Measurements from ENCODE around the gene WFDC10A. TPM values are rescaled to one million over a fixed set of nuclear protein-coding genes. Genes with fewer than 3 reads are reported as not detected.
A peak's percentile ranks its signal among the peaks of the same experiment; 100 is the strongest.
"Not testable (repeated sequence)": the region's sequence is repeated elsewhere in the genome, so short reads cannot be mapped to it uniquely, and the experiment has no call there.

The WFDC10A gene
- total RNA-seq, result not detected

DNA sequence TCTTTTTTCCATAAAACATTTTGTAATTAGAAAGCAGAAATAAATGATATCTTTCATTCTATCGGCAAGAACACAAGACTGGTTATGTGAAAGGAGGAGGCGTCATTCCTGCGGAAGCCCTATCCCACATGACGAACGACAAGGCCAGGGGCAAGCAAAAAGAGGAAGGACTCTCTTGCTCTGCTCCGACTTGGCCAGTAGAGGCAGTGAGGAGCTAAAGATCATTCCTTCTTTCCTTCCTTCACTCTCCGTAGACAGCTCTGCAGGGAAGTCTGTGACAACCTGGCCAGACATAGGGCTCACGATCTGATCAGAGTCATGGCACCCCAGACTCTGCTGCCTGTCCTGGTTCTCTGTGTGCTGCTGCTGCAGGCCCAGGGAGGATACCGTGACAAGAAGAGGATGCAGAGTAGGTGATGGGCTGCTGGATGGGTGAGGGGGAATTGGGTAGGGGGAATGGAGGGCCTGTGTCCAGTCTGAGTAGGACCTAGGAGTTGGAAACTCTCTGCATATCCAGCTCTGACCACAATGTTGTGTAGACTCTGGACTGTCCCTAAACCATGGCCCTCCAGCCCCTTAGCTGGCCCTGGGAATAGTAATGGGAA lies at the start of gene WFDC10A:
Gene WFDC10A (plus strand): TSS at position 244 of the 605 bp plus-strand sequence. CDS start 75 bp downstream, at position 319.
- POLR2A ChIA-PET, result no interaction called here

DNA sequence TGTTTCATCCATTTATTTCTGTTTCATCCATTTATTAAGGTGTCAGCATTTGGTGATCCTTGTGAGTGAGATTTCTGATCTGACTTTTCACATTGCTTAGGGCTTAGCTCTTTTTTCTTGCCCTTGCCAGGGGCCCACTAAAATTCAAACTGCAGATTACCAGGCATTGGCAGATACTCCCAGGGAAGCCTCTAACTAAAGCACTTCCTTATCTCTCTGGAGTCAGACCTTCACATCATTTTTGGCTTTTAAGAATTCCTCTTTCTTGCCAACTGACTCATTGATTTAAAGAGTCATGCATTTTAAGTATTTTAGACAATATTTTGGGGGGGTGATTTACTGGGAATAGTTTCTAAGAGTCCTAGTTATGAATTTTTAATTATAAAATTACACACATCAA lies 47.8 kb upstream of the WFDC10A start:
- Mint-ChIP-seq H3K36me3 (ENCODE audit: low read depth) (no peaks in the 10 kb centered on the region), H3K9me3 (no peaks in the 10 kb centered on the region), H3K27me3 (peaks cover 13% of the 10 kb centered on the region), H3K27ac (no peak overlapping the region), H3K4me3 (no peak overlapping the region), H3K4me1 (ENCODE audit: low read depth) (no peaks in the 10 kb centered on the region)
- intact Hi-C loops (cut with micrococcal nuclease), result no loop called here
- ChIA-PET CTCF (no interaction called here), POLR2A (no interaction called here)
- no peak for DNase-seq
- TF ChIP-seq, protein P1, sequence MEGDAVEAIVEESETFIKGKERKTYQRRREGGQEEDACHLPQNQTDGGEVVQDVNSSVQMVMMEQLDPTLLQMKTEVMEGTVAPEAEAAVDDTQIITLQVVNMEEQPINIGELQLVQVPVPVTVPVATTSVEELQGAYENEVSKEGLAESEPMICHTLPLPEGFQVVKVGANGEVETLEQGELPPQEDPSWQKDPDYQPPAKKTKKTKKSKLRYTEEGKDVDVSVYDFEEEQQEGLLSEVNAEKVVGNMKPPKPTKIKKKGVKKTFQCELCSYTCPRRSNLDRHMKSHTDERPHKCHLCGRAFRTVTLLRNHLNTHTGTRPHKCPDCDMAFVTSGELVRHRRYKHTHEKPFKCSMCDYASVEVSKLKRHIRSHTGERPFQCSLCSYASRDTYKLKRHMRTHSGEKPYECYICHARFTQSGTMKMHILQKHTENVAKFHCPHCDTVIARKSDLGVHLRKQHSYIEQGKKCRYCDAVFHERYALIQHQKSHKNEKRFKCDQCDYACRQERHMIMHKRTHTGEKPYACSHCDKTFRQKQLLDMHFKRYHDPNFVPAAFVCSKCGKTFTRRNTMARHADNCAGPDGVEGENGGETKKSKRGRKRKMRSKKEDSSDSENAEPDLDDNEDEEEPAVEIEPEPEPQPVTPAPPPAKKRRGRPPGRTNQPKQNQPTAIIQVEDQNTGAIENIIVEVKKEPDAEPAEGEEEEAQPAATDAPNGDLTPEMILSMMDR (IDR thresholded peaks at IDR 0.05), result no peak
- ATAC-seq, result no peak

More for the DNA sequence above, at the start of gene WFDC10A:
- peaks cover 3% of the 10 kb centered on the region for H3K4me1 Mint-ChIP-seq (ENCODE audit: low read depth)
- no peak within 1 kb of the TSS for H3K4me3 Mint-ChIP-seq
- DNase-seq (peak; percentile 46), ATAC-seq (peak; percentile 93)
- CTCF ChIA-PET, result interaction anchor here (0.6 to 7.7 kb wide), 14 partner anchors 10 to 490 kb away, joined by 3 to 66 read pairs (median 4); partner anchors contain the start of gene SYS1
- H3K9me3 Mint-ChIP-seq, result no peaks in the 10 kb centered on the region
- no peaks in the 10 kb centered on the region for H3K36me3 Mint-ChIP-seq (ENCODE audit: low read depth)
- TF ChIP-seq, protein P1 (IDR thresholded peaks at IDR 0.05), result peak; percentile 68
- intact Hi-C loops (cut with micrococcal nuclease), result no loop called here
- H3K27ac Mint-ChIP-seq, result no peak within 1 kb of the TSS
- H3K27me3 Mint-ChIP-seq, result peaks cover 30% of the 10 kb centered on the region

DNA sequence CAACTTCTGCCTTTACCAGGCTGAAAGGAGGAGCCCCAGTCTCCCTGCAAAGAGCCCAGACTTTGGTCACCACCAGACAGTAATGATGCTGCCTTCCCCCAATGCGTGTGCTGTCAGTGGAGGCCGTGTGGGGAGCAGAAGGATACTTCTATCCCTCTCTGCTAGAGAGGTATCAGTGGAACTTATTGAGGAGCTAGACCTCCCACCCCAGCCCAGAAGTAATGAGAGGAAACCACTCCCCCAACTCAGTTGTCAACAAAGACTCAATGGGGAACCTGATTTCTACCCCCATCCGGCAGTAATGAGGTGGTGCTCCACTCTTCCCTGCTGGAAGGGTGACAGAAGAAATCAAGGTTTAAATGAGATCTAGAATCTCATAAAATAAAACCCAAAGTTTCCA lies 46.0 kb upstream of the WFDC10A start:
- H3K27ac Mint-ChIP-seq, result no peak overlapping the region
- POLR2A ChIA-PET, result no interaction called here
- TF ChIP-seq, protein P1 (IDR thresholded peaks at IDR 0.05), result no peak
- intact Hi-C loops (cut with micrococcal nuclease), result no loop called here
- CTCF ChIA-PET, result interaction anchor here (0.9 to 1.4 kb wide), 2 partner anchors 188 to 197 kb away, joined by 3 to 13 read pairs; no protein-coding TSS in a partner anchor
- no peaks in the 10 kb centered on the region for H3K36me3 Mint-ChIP-seq (ENCODE audit: low read depth)
- peaks cover 13% of the 10 kb centered on the region for H3K27me3 Mint-ChIP-seq
- H3K9me3 Mint-ChIP-seq, result no peaks in the 10 kb centered on the region
- ATAC-seq (no peak), DNase-seq (no peak)
- H3K4me1 Mint-ChIP-seq (ENCODE audit: low read depth), result no peaks in the 10 kb centered on the region
- no peak overlapping the region for H3K4me3 Mint-ChIP-seq

DNA sequence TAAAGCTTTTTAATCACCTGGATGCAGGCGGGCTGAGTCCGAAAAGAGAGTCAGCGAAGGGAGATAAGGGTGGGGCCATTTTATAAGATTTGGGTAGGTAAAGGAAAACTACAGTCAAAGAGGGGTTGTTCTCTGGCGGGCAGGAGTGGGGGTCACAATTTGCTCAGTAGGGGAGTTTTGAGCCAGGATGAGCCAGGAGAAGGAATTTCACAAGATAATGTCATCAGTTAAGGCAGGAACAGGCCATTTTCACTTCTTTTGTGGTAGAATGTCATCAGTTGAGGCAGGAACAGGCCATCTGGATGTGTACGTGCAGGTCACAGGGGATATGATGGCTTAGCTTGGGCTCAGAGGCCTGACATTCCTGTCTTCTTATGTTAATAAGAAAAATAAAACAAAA lies 45.2 kb upstream of the WFDC10A start:
- intact Hi-C loops (cut with micrococcal nuclease); H3K36me3 Mint-ChIP-seq (ENCODE audit: low read depth); H3K27ac Mint-ChIP-seq; DNase-seq; H3K4me1 Mint-ChIP-seq (ENCODE audit: low read depth); H3K9me3 Mint-ChIP-seq; H3K4me3 Mint-ChIP-seq; POLR2A ChIA-PET; ATAC-seq: not testable (repeated sequence)
- H3K27me3 Mint-ChIP-seq, result peaks cover 17% of the 10 kb centered on the region
- CTCF ChIA-PET, result interaction anchor here (0.9 to 1.4 kb wide), 2 partner anchors 187 to 196 kb away, joined by 3 to 13 read pairs; no protein-coding TSS in a partner anchor

DNA sequence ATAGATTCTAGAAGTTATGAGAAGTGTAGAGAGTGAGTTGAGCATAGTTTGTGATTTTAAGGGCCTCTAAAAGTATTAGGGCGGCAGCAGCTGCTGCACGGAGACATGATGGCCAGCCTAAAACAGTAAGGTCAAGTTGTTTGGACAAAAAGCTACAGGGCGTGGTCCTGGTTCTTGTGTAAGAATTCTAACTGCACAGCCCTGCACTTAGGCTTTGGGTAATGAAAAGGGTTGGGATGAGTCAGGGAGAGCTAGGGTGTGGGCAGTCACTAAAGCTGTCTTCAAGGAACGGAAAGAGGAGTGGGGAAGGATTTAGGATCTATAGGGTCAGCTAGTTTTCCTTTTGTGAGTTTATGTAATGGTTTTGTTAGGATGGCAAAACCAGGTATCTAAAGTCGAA lies 43.6 kb upstream of the WFDC10A start:
- H3K9me3 Mint-ChIP-seq; H3K27ac Mint-ChIP-seq; H3K36me3 Mint-ChIP-seq (ENCODE audit: low read depth); H3K4me3 Mint-ChIP-seq; DNase-seq; intact Hi-C loops (cut with micrococcal nuclease); POLR2A ChIA-PET; ATAC-seq; H3K4me1 Mint-ChIP-seq (ENCODE audit: low read depth): not testable (repeated sequence)
- H3K27me3 Mint-ChIP-seq, result peaks cover 14% of the 10 kb centered on the region
- CTCF ChIA-PET, result interaction anchor here (1.1 kb wide), 1 partner anchor 185 kb away, joined by 3 read pairs; no protein-coding TSS in a partner anchor

DNA sequence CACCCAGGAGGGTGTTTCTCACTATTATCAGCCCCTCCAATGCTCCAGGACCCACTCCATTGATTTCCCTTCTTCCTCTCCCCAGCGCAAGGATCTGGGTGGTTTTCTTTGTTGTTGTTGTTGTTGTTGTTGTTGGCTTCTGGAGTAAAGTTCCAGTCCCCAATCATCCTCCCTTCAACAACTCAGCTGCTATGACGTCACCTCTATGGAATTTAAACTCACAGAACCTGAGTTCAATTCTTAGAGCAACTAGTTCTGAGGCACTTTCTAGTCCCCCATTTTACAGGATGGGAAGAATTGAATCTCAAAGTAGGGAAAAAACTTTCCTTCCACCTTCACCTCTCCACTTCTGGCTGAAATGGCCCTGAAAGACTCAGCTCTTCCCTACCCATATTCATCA lies 40.7 kb upstream of the WFDC10A start:
- H3K9me3 Mint-ChIP-seq, result no peaks in the 10 kb centered on the region
- intact Hi-C loops (cut with micrococcal nuclease), result no loop called here
- no peak overlapping the region for H3K4me3 Mint-ChIP-seq
- ChIA-PET POLR2A (no interaction called here), CTCF (interaction anchor here (1.9 kb wide), 1 partner anchor 182 kb away, joined by 16 read pairs; no protein-coding TSS in a partner anchor)
- peaks cover 2% of the 10 kb centered on the region for H3K4me1 Mint-ChIP-seq (ENCODE audit: low read depth)
- no peaks in the 10 kb centered on the region for H3K36me3 Mint-ChIP-seq (ENCODE audit: low read depth)
- H3K27ac Mint-ChIP-seq, result no peak overlapping the region
- DNase-seq (no peak), ATAC-seq (no peak)
- peaks cover 10% of the 10 kb centered on the region for H3K27me3 Mint-ChIP-seq
- TF ChIP-seq, protein P1 (IDR thresholded peaks at IDR 0.05), result no peak

All from activated CD8-positive, alpha-beta T cell treated with anti-CD3 and anti-CD28 coated beads for 36 hours (primary cell).